Measurements from ENCODE around the gene ZNF140. TPM values are rescaled to one million over a fixed set of nuclear protein-coding genes. Genes with fewer than 3 reads are reported as not detected.

Gene ZNF140
- 20.8 and 23.0 TPM in 2 replicates for total RNA-seq

DNA sequence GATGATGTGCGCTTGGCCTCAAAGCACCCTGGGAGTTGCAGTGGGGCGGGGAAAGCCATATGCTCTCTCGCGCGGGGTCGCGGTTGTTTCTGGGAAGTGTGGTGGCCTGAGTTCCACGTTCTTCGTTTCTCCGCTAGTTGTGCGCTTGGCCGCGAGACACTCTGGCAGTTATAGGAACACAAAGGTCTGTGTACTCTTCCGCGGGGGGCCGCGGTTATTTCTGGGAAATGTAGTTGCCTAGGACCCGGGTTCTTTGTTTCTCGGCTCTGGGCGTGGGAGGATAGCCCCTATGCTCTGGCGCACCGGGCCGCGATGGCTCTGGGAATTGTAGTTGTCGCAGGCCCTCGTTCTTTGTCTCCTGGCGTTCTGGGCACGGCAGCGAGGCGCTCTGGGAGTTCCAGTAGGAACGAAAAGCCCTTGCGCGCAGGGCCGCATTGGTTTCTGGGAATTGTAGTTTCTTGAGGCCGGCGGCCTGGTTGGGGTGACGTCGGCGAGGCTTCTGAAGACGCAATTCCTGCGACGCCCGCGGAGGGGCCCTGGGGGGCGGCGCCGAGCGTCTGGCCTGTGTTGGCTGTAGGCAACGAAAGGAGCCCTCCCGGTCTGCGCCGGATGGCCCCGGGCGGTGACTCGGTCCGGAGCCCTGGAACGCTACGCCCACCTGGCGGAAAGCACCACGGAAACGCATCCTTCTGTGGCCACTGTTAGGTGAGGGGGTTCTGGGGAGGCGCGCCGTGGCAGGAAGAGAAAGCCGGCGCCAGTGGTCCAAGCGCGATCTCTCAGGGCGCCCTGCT is at the start of gene ZNF140:
TSS of gene ZNF140 (plus strand) at position 556 of the 791 bp plus-strand sequence. CDS start 398 bp downstream, outside the sequence.

DNA sequence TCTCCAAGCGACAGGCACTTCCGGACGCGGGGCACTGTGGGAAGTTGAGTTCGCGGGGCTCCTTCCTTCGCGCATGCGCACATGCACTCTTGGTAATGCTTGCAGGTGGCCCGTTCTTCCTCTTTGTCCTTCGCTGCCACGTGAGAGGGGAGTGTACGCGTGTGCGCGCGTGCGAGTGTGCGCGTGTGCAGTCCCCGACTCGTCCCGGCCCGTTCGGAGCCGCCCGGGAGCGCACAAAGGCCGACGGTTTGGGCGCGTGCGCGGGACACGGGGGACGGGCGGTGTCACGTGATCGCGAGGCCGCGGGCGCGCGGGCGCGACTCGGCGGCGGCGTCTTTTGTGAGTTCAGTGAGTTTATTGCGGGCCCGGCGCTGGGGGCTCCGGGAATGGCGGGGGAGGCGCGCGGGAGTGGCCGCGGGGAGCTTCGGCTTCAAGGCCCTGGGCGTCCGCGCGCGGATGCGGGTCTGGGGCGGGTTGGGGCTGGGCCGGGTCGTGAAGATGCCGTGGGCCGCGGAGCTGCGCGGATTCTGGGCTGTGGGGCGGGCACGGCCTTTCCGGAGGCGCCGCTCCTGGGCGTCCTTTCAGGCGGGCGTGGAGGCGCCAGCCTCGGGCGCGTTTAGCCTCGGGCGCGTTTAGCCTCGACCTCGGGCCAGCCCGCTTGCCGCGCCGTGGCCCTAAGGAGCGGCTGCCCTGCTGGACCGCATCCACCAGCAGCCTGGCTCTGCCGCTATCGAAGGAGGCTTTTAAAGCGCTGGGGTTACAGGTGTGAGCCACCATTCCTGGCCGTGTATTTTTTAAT is 43.3 kb upstream of the ZNF140 start, which contains the start of gene ZNF84:
TSS of gene ZNF84 (plus strand) at position 303 of the 799 bp plus-strand sequence. CDS start 3,959 bp downstream, outside the sequence.

DNA sequence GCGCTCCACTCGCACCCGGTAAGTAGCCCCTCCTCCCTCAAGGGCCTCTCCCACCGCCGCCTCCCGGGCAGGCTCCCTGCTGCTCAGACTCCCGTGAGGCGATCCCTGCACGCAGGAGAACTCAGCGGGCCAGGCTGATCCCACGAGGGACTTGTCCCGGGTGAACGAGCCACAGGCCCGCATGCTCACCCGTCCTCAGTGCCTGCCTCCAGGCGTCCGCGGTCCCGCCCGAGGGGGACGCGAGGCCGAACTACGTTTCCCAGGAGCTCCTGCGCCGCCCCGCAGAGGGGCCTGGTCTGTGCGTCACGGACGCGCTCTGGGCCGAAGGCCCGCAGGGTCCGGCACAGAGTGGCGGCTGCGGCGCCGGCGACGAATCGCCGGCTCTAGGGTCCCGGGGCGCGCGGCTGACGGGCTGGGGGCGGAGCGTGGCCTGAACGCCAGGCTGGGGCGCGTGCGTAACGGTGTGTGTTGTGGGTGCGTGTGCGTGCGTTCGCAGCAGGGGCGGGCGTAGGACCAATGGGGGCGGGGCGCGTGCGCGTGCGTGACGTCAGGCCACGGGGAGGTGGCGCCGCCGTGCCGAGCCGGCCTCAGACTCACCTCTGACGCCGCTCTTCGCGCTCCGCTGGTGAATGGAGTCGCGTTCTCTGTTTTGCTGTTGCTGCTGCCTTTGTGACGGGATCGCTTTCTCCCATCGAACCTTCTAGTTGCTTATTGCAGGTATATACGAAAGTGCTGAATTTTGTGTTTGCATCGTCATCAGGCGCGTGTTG is 49.5 kb downstream of the ZNF140 start, which contains the start of the genes ZNF10 and ZNF891:
TSS of gene ZNF10 (plus strand) at position 590 of the 770 bp plus-strand sequence. CDS start 13,866 bp downstream, outside the sequence.
TSS of gene ZNF891 (minus strand) at position 237 of the 770 bp plus-strand sequence. CDS start 8,356 bp downstream, outside the sequence.

Other genes with a start within 250 kb of the ZNF140 start
- 52.0 and 55.9 TPM in 2 replicates for gene CHFR, start 193.3 kb upstream of the ZNF140 start, total RNA-seq
- gene ZNF605, start 124.6 kb upstream of the ZNF140 start, total RNA-seq = 13.4 and 17.0 TPM in 2 replicates
- gene ZNF26, start 94.6 kb upstream of the ZNF140 start, total RNA-seq = 11.7 and 15.8 TPM in 2 replicates
- 34.2 and 43.8 TPM in 2 replicates for gene ZNF84, start 43.4 kb upstream of the ZNF140 start, total RNA-seq
- gene ZNF891, start 49.4 kb downstream of the ZNF140 start, total RNA-seq = 1.5 and 2.0 TPM in 2 replicates
- 4.9 and 7.8 TPM in 2 replicates for gene ZNF10, start 49.7 kb downstream of the ZNF140 start, total RNA-seq
- 22.8 and 23.4 TPM in 2 replicates for gene ZNF268, start 100.6 kb downstream of the ZNF140 start, total RNA-seq
- gene ANHX, start 155.0 kb downstream of the ZNF140 start, total RNA-seq = not detected in 2 replicates

Data from thoracic aorta endothelial cell (primary cell).